ENCODE results near the gene PFAS.

DNA sequence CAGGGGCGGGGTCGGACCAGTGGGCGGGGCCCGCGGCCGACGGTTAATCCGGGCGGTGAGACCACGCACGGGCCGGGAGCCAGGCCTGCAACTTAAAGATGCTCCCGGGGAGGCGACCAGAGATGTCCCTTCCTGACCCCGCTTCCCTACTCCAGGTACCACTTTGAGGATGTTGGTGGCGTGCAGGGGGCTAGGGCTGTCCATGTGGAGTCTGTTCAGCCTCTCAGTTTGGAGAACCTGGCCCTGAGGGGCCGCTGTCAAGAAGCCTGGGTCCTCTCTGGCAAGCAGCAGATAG lies 40.0 kb downstream of the PFAS start:
- no peak for TF ChIP-seq CTCF (IDR thresholded peaks at IDR 0.05; ENCODE audit: insufficient read depth, low read depth, low read length)
- TF ChIP-seq EZH2 (IDR thresholded peaks at IDR 0.05; ENCODE audit: insufficient read depth, low read length) = no peak

All from astrocyte (in vitro differentiated cells and primary cell).